ENCODE measurements around the gene EDIL3.

The EDIL3 gene

DNA sequence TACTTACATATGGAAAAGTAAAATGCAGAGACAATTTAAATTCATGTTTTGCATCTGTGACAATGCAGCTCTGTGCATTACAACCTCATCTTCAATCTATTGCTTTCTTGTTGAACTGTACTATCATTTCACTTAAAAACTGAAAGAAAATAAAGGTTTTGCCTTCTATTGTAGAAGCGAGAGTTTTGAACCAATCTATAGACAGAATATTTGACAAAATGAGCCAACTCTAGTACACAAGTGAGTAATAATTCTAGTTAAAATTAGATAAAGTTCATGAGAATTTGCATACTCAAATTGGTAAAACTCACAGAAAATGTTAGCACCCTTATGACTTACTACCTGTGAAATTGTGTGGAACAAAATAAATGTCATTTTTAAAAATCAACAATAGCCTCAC is 123.7 kb downstream of the EDIL3 start:
- no peak for DNase-seq (ENCODE audit: extremely low read depth in 1 of 2, low read depth in 1 of 2)

DNA sequence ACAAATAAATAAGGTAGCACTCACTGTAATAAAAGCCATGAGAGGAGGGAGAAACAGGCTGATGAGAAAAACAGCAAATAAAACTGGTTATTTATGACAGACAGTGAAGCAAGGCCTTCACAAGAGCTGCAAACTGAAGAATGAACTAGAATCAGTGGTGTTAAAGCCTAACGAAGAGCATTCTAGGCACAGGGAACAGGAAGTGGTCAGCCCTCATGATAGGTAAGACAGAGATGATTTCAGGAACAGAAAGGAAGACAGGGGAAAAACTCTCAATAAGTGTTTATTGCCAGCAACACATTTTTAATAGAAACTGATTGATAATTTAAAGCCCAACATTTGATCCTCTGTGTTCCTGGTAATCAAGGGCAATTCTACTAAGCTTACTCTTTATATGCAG is 124.5 kb downstream of the EDIL3 start:
- DNase-seq (ENCODE audit: extremely low read depth in 1 of 2, low read depth in 1 of 2), result no peak

DNA sequence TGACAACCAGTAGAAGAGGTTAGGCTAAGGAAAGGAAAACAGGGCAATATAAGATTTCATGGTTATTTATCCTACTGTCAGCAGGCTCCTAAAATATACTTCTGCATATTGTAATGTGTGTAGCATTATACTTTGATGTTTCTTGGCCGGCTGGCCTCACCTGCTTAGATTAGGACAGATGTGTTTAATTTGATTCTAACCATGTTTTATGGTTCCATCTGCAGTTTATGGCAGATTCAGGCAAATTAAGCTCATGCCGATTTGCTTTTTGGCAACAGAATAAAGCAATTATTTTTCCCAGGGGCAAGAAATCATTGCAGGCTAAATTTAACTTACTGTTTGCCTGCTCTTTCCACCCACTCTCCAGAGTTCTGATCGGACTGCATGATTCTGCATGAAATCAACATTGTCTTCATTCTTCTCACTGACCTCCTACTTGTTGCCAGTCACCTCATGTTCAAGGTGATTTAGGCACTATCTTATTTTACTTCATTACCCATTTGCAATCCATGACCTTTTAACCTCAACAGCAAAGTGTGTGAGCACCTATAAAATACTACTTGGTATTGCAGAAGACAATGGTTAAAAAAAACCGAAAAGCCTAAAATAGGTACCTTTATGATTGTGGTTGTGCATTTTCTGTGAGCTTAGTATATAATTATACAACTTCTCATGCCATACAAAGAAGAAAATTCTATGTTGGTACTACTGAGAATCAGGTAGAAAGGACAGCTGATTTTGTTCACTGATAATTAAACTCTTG is 125.2 kb downstream of the EDIL3 start:
- DNase-seq (ENCODE audit: extremely low read depth in 1 of 2, low read depth in 1 of 2), result no peak

- no peak for DNase-seq (ENCODE audit: extremely low read depth in 1 of 2, low read depth in 1 of 2)
These were observed 127.6 kb downstream of the EDIL3 start for GRCh38 chr5:84257061-84257460.

- no peak for DNase-seq (ENCODE audit: extremely low read depth in 1 of 2, low read depth in 1 of 2)
These were observed 129.4 kb downstream of the EDIL3 start for GRCh38 chr5:84255315-84255714.

DNA sequence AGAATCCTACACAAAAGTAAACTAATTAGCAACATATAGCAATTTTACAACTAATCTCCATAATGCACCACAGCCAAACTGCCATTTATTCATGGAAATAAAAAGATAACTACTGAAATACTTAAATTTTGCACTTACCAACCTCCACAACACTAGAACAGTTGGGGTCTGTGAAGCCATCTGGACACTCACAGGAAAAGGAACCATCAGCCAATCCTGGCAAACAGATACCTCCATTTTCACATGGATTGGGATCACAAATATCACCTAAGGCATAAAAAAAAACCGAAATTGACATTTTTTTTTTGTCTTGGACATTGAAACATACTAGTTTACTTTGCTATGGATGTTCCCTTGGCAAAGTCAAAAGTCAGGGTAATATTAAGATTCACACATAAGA is 130.7 kb downstream of the EDIL3 start:
- no peak for DNase-seq (ENCODE audit: extremely low read depth in 1 of 2, low read depth in 1 of 2)

- DNase-seq (ENCODE audit: extremely low read depth in 1 of 2, low read depth in 1 of 2), result no peak
These were observed 133.2 kb downstream of the EDIL3 start for GRCh38 chr5:84251503-84251902.

GRCh38 chr5:84249918-84250630 is 134.6 kb downstream of the EDIL3 start:
- no peak for DNase-seq (ENCODE audit: extremely low read depth in 1 of 2, low read depth in 1 of 2)

GRCh38 chr5:84248013-84248412 is 136.7 kb downstream of the EDIL3 start:
- no peak for DNase-seq (ENCODE audit: extremely low read depth in 1 of 2, low read depth in 1 of 2)

DNA sequence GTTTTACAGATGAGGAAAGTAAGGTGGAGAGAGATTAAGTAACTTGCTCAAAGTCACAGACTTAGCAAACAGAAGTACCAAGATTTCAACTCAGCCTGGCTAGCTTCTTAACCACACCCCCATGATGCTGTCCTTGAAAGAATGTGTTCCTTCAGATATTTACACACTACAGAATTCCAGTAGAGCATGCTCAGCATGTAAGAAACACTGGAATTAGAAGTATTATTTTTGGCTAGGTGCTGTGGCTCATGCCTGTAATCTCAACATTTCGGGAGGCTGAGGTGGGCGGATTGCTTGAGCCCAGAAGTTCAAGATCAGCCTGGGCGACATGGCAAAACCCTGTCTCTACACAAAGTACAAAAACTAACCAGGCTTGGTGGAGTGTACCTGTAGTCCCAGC is 142.4 kb downstream of the EDIL3 start:
- no peak for DNase-seq (ENCODE audit: extremely low read depth in 1 of 2, low read depth in 1 of 2)

DNA sequence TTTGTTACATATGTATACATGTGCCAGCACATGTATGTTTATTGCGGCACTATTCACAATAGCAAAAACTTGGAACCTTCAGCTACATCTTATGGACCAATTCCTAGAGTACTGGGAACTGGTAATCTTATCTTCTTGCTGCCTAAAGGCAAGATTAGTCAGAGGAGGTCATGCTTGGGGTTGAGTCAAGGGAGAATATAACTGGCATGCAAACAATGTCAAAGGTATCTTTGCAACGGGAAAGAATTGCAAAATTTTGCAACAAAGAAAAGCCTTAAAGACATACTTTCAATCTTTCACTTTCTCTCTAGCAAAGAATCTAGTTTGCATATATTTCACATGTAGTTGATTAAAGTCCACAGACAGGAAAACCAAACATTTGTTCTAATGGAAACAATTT is 145.2 kb downstream of the EDIL3 start:
- DNase-seq (ENCODE audit: extremely low read depth in 1 of 2, low read depth in 1 of 2), result no peak

DNA sequence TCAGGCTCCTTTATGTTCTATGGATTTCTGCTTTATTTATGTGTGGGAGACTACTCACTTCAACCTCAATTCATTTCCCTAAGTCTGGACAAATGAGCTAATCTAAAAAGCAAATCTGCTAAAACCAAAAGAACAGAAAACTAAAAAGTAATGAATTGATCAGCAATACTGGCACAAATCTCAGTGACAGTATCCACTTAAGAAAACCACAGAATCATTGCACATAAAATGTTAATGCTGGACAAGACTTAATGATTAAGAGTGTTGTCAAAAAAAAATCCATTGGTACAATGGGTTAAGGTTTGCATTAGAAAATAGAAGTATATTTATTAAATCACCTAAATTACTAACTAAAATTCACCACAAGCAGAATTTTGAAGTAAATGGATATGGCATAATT is 147.6 kb downstream of the EDIL3 start:
- no peak for DNase-seq (ENCODE audit: extremely low read depth in 1 of 2, low read depth in 1 of 2)

GRCh38 chr5:84231433-84231832 is 153.2 kb downstream of the EDIL3 start:
- DNase-seq (ENCODE audit: extremely low read depth in 1 of 2, low read depth in 1 of 2), result no peak

GRCh38 chr5:84229045-84229444 is 155.6 kb downstream of the EDIL3 start:
- DNase-seq (ENCODE audit: extremely low read depth in 1 of 2, low read depth in 1 of 2), result no peak

GRCh38 chr5:84228266-84228665 is 156.4 kb downstream of the EDIL3 start:
- no peak for DNase-seq (ENCODE audit: extremely low read depth in 1 of 2, low read depth in 1 of 2)

DNA sequence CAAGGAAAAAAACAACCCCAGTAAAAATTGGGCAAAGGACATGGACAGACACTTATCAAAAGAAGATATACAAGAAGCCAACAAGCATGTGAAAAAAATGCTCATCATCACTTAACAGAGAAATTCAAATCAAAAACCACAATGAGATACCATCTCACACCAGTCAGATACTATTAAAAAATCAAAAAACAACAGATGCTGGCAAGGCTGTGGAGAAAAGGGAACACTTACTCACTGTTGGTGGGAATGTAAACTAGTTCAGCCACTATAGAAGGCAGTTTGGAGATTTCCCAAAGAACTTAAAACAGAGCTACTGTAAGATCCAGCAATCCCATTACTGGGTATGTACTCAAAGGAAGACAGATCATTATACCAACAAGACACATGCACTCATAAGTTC is 157.4 kb downstream of the EDIL3 start:
- no peak for DNase-seq (ENCODE audit: extremely low read depth in 1 of 2, low read depth in 1 of 2)

DNA sequence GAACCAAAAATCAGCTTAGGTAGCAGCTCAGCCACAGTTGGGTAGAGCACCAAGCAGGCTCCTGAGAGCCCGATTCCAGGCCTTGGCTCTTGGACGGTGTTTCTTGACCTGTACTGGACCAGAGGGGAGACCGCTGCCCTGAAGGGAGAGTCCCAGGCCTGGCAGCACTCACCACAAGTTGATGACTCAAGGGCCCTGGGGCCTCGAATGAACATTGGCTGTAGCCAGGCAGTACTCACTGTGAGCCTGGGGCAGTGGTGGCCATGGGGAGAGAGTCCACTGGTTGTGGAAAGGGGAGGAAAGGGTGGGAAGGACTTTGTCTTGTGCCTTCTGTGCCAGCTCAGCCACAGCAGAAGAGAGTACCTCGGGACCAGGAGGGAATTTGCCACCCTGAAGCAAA is 166.1 kb downstream of the EDIL3 start:
- no peak for DNase-seq (ENCODE audit: extremely low read depth in 1 of 2, low read depth in 1 of 2)

DNA sequence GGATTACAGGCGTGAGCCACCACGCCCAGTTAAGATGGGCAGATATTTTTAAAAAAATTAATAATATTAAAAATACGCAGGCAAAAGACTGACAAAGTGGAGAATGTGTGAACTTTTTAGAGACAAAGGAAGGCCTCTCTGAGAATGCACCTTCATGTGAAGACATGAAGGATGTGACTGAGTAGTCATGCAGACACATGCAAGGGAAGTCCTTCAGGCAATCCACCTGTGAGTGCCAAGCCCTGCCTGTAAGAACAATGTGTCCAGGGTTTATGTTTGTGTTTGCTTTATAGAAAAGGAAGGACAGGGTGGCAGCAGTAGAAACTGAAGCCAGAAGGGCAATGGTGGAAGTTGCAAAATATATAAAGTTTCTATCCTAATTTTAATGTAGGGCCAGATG is 169.2 kb downstream of the EDIL3 start:
- DNase-seq (ENCODE audit: extremely low read depth in 1 of 2, low read depth in 1 of 2), result no peak

DNA sequence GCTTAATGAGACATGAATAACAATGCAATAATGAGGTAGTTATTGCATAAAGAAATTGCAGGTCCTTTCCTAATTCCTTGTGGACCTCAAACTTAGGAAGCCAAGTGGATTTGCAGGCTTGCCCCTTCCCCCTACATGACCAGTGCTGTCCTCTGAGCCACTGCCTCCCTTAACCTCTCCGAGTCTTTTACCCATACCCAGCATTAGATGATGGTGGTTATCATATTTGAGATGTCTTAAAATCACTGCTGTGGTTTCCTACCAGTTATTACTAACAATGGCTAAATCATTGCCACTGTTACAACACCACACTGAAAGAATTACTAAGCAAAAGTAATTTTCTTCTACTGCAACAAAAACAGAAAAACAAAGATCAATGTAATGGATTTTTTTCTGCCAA is 170.8 kb downstream of the EDIL3 start:
- no peak for DNase-seq (ENCODE audit: extremely low read depth in 1 of 2, low read depth in 1 of 2)

DNA sequence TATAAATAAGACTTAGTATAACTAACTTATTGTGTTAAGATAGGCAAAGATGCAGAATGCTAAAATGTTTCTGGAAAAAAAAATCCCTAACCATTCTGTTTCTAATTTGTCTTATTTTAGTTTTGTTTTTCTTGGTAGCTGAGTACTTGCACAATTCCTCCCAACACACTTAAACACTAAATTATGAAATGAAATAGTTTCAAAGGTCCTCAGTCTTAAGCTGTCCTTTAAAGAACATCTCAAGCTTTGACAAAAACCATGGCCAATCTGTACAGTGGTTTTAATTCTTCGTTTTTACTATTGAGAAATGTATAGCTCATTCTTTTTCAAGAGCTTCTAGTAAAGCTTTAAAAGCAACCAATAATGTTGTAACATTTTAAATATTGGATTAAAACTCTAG is 171.5 kb downstream of the EDIL3 start:
- DNase-seq (ENCODE audit: extremely low read depth in 1 of 2, low read depth in 1 of 2), result no peak

GRCh38 chr5:84204772-84205171 is 179.9 kb downstream of the EDIL3 start:
- no peak for DNase-seq (ENCODE audit: extremely low read depth in 1 of 2, low read depth in 1 of 2)

GRCh38 chr5:84202136-84202535 is 182.5 kb downstream of the EDIL3 start:
- DNase-seq (ENCODE audit: extremely low read depth in 1 of 2, low read depth in 1 of 2), result no peak

DNA sequence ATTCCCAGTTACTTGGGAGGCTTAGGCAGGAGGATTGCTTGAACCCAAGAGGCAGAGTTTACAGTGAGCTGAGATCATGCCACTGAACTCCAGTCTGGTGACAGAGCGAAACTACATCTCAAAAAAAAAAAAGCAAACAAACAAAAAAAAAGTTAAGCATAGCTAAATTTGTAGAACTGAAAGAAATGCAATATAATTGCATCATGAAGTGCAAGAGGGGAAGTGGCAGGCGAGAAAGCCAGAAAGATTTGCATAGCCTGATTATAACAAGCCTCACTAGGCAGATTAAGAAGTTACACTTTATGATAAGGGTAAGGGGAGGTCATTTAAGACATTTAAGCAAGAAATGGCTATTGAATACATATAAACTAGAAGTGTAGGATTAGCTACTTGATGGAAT is 187.1 kb downstream of the EDIL3 start:
- no peak for DNase-seq (ENCODE audit: extremely low read depth in 1 of 2, low read depth in 1 of 2)

Measured in activated CD8-positive, alpha-beta memory T cell treated with anti-CD3 and anti-CD28 coated beads for 1 hour (primary cell).